ENCODE data around the gene VEGFB.

The VEGFB gene

DNA sequence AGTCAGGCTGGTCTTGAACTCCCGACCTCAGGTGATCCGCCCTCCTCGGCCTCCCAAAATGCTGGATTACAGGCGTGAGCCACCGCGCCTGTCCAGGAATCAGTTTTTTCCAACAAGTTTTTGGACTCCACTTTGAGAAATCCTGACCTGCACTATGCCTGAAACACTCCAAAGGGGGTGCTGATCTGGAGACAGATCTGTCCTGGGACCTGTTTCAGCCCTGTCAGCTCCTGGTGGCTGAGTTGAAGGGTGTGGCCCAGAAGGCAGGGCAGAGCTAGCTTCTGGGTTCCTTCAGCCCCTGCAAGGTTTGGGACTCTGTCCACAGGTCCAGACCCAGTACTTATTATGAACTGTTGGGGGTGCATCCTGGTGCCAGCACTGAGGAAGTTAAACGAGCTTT lies 2.8 kb upstream of the VEGFB start:
- H3K4me3 ChIP-seq (ENCODE audit: low read depth, low read length), result no peak overlapping the region
- TF ChIP-seq, protein P1, sequence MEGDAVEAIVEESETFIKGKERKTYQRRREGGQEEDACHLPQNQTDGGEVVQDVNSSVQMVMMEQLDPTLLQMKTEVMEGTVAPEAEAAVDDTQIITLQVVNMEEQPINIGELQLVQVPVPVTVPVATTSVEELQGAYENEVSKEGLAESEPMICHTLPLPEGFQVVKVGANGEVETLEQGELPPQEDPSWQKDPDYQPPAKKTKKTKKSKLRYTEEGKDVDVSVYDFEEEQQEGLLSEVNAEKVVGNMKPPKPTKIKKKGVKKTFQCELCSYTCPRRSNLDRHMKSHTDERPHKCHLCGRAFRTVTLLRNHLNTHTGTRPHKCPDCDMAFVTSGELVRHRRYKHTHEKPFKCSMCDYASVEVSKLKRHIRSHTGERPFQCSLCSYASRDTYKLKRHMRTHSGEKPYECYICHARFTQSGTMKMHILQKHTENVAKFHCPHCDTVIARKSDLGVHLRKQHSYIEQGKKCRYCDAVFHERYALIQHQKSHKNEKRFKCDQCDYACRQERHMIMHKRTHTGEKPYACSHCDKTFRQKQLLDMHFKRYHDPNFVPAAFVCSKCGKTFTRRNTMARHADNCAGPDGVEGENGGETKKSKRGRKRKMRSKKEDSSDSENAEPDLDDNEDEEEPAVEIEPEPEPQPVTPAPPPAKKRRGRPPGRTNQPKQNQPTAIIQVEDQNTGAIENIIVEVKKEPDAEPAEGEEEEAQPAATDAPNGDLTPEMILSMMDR (IDR thresholded peaks at IDR 0.05; ENCODE audit: insufficient read depth, low read depth, low read length, missing control alignments), result no peak
- DNase-seq (ENCODE audit: low read depth), result no peak

GRCh38 chr11:64232182-64232966 lies 2.0 kb upstream of the VEGFB start:
- no peak overlapping the region for H3K4me3 ChIP-seq (ENCODE audit: low read depth, low read length)
- TF ChIP-seq, protein P1 (IDR thresholded peaks at IDR 0.05; ENCODE audit: insufficient read depth, low read depth, low read length, missing control alignments), result no peak
- DNase-seq (ENCODE audit: low read depth), result no peak

DNA sequence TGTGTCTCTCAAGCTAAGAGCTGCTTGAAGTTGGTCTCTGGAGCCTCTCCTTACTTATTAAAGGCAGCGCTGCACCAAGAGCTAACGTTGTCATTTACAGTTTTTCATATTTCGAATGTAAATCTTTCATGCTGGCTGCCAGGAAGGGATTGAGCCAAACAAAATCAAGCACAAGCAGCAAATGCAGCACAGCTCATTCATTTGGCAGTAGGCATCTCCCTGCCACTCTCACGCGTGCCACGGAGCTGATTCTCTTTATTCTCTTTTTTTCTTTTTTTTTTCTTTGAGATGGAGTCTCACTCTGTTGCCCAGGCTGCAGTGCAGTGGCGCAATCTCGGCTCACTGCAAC lies 1.4 kb upstream of the VEGFB start:
- TF ChIP-seq, protein P1 (IDR thresholded peaks at IDR 0.05; ENCODE audit: insufficient read depth, low read depth, low read length, missing control alignments), result no peak
- DNase-seq (ENCODE audit: low read depth), result no peak
- H3K4me3 ChIP-seq (ENCODE audit: low read depth, low read length), result no peak overlapping the region

DNA sequence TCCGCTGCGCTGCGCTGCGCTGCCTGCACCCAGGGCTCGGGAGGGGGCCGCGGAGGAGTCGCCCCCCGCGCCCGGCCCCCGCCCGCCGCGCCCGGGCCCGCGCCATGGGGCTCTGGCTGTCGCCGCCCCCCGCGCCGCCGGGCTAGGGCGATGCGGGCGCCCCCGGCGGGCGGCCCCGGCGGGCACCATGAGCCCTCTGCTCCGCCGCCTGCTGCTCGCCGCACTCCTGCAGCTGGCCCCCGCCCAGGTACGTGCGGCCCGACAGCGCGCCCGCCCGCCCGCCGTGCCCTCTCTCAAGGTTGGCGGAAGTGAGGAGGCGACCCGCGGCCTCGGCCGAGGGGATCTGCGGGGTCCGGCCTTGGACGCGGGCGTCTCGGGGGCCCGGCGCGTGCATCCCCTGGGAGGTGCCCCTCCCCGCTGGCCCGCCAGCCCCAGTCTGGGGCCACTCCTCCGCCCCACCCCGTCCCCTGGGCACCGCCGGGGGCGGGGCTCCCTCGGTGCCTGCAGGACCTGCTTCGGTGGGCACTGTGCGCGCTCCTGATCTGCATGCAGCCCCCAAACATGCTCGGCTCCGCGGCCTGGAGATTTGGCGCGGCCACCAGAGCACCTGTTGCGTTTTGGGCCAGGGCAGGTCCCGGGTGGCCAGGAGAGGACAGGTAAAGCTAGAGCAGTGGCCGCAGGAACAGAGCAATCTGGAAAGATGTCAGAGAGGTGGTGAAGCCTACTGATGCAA lies 429 bp downstream of the VEGFB start:
- peak; percentile 50 for DNase-seq (ENCODE audit: low read depth)
- H3K4me3 ChIP-seq (ENCODE audit: low read depth, low read length), result peak overlapping the region; percentile 92
- TF ChIP-seq, protein P1 (IDR thresholded peaks at IDR 0.05; ENCODE audit: insufficient read depth, low read depth, low read length, missing control alignments), result no peak

DNA sequence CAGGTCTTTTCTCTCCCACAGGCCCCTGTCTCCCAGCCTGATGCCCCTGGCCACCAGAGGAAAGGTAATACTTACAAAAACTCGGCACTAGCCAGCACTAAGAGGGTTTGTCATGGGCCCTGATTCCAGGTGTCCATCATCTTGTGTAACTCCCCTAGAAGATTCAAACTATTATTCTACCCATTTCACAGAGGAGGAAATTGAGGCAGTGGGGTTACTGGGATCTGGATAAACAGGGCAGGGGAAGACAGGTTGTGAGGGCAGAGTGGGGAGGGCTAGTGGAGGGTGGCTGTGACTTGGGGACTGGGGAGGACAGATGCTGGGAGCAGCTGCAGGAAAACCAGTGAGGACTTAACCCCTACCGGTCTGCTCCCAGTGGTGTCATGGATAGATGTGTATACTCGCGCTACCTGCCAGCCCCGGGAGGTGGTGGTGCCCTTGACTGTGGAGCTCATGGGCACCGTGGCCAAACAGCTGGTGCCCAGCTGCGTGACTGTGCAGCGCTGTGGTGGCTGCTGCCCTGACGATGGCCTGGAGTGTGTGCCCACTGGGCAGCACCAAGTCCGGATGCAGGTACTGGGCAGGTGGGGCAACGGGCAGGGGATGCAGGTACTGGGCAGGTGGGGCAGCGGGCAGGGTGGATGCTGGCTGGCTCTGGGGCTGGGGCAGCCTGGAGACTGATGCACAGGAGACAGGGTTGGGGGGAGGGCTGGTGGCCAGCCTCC lies 1.2 kb downstream of the VEGFB start:
- H3K4me3 ChIP-seq (ENCODE audit: low read depth, low read length), result peak overlapping the region; percentile 92
- TF ChIP-seq, protein P1 (IDR thresholded peaks at IDR 0.05; ENCODE audit: insufficient read depth, low read depth, low read length, missing control alignments), result no peak
- no peak for DNase-seq (ENCODE audit: low read depth)

DNA sequence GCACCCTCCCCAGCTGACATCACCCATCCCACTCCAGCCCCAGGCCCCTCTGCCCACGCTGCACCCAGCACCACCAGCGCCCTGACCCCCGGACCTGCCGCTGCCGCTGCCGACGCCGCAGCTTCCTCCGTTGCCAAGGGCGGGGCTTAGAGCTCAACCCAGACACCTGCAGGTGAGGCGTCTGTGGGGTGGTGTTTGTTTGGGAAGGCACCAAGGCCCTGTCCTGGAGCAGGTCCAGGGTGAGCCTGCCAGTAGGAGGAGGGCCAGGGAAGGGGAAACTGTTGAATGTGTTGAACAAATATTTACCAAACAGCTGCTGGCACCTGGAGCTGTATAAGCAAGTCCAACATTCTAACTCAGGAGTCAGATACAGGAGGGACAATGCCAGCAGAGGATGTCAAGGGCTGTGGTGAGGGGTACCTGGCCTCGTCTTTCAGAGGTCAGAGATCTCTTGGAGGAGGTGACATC lies 3.1 kb downstream of the VEGFB start:
- DNase-seq (ENCODE audit: low read depth), result no peak
- TF ChIP-seq, protein P1 (IDR thresholded peaks at IDR 0.05; ENCODE audit: insufficient read depth, low read depth, low read length, missing control alignments), result no peak
- H3K4me3 ChIP-seq (ENCODE audit: low read depth, low read length), result no peak overlapping the region

All from GM12865 (cell line).